ENCODE results near the gene ESPNL. TPM values are rescaled to one million over a fixed set of nuclear protein-coding genes. Genes with fewer than 3 reads are reported as not detected.
A peak's percentile ranks its signal among the peaks of the same experiment; 100 is the strongest.

The ESPNL gene
- total RNA-seq, 4 donors from 2014 or later: 0.13 to 0.29 TPM; not detected in 2

DNA sequence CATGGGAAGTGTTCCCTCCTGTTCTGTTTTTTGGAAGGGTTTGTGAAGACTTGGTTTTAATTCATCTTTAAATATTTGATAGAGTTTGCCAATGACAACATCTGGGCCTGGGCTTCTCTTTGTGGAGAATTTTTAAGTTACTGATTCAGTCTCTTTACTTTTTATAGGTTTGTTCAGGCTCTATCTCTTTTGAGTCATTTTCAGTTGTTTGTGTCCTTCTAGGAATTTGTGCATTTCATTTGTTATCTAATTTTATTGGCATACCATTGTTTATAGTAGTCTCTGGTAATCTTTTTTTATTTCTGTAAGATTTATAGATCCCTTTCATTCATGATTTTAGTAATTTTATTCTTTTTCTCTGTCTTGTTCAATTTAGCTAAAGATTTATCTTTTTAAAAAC is 24.7 kb upstream of the ESPNL start:
- intact Hi-C loops (cut with DNase I; ENCODE audit: low total_unique reads): no loop called here
- no peak for DNase-seq (ENCODE audit: low spot score in 2 of 2)
- H3K4me3 ChIP-seq (ENCODE audit: low read depth, poor library complexity, severe bottlenecking): no peak overlapping the region
- TF ChIP-seq POLR2A (IDR thresholded peaks at IDR 0.05): no peak
- TF ChIP-seq, protein P1, sequence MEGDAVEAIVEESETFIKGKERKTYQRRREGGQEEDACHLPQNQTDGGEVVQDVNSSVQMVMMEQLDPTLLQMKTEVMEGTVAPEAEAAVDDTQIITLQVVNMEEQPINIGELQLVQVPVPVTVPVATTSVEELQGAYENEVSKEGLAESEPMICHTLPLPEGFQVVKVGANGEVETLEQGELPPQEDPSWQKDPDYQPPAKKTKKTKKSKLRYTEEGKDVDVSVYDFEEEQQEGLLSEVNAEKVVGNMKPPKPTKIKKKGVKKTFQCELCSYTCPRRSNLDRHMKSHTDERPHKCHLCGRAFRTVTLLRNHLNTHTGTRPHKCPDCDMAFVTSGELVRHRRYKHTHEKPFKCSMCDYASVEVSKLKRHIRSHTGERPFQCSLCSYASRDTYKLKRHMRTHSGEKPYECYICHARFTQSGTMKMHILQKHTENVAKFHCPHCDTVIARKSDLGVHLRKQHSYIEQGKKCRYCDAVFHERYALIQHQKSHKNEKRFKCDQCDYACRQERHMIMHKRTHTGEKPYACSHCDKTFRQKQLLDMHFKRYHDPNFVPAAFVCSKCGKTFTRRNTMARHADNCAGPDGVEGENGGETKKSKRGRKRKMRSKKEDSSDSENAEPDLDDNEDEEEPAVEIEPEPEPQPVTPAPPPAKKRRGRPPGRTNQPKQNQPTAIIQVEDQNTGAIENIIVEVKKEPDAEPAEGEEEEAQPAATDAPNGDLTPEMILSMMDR (IDR thresholded peaks at IDR 0.05): no peak

DNA sequence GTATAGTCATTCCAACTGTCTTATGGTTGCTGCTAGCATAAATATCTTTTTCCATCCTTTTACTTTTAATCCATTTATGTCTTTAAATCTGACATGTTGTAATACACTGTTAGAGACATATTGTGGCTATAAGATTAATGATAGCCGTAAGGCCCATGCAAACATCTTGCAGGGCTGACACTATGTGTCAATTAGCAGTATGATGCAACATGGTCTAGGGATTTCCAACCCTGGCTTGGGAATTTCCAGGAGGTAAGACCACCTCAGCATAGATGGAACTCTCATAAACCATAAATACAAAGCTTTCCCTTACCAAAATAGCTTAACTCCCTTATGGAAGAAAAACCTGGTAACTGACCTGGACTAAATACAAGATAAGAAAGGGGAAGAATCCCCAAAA is 22.8 kb upstream of the ESPNL start:
- H3K4me3 ChIP-seq (ENCODE audit: low read depth, poor library complexity, severe bottlenecking): no peak overlapping the region
- DNase-seq (ENCODE audit: low spot score in 2 of 2): no peak
- WGBS, 2 donors: 90 to 93% methylated on average over 1 of the region's 1 CpG
- TF ChIP-seq, protein P1 (IDR thresholded peaks at IDR 0.05): no peak
- no peak for TF ChIP-seq POLR2A (IDR thresholded peaks at IDR 0.05)
- intact Hi-C loops (cut with DNase I; ENCODE audit: low total_unique reads): no loop called here

DNA sequence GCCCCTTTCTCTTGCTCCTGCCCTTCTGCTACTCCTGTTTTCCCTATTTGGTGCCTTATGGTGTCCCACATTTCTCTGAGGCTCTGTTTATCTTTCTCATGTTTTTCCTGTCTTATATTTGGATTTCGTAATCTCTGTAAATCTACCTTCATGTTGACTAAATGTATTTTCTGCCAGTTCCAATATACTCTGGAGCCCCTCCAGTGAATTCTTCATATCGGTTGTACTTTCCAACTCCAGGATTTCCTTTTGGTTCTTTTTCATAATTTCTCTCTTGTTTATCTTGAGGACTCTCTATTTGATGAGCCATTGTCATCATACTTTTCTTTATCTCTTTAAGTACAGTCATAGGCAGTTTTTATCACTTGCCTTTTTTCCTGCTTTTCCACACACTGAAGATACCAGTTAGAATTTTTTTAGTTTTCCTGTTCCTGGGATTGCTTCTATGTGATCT is 20.2 kb upstream of the ESPNL start:
- WGBS, 2 donors: 95 to 99% methylated on average over 2 of the region's 2 CpGs

DNA sequence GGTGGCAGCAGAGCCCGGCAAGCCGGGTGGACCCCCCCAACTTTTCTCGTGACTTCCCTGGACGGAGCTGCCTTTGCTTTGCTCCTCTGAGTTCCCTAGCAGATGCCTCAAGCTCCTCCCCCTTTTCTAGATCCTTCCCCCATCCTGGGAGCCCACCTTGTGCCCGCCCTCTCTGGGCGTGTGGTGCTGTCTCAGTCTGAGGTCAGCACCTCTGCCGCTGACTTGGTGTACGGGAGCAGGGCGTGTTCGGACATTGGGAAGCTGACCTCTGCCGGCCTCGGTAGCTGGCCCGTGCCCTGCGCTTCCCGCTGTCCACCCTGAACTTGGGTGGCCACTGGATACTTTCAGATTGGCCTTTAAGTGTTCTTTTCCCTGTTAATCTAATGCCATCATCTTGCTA is 19.6 kb upstream of the ESPNL start:
- intact Hi-C loops (cut with DNase I; ENCODE audit: low total_unique reads): no loop called here
- no peak for TF ChIP-seq POLR2A (IDR thresholded peaks at IDR 0.05)
- TF ChIP-seq, protein P1 (IDR thresholded peaks at IDR 0.05): no peak
- no peak overlapping the region for H3K4me3 ChIP-seq (ENCODE audit: low read depth, poor library complexity, severe bottlenecking)
- DNase-seq (ENCODE audit: low spot score in 2 of 2): peak in 1 of 2 donors; percentile 56
- WGBS, 2 donors: 97% methylated on average over 15 of the region's 15 CpGs

More for the DNA sequence above, 20.2 kb upstream of the ESPNL start:
- DNase-seq (ENCODE audit: low spot score in 2 of 2): no peak
- H3K4me3 ChIP-seq (ENCODE audit: low read depth, poor library complexity, severe bottlenecking): no peak overlapping the region
- TF ChIP-seq, protein P1 (IDR thresholded peaks at IDR 0.05): no peak
- no peak for TF ChIP-seq POLR2A (IDR thresholded peaks at IDR 0.05)
- intact Hi-C loops (cut with DNase I; ENCODE audit: low total_unique reads): no loop called here

DNA sequence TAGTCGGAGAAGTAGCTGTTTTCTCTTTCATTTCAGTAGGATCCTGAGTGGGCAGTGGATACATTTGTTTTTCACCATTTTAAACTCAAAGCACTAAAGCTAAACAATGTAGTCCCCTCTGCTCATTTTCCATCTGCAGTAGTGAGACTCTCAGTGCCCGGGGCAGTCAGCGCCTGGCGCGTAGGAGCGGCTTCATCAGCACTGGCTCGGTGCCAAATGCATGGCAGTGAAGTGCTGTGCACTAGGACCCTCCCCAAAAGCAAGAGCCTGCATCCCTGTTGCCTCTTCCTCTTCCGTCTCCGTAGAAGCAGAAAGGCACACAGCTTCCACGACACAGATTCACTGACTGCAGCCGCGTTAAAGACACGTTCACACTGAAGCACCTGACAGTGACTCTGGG is 19.0 kb upstream of the ESPNL start:
- no peak overlapping the region for H3K4me3 ChIP-seq (ENCODE audit: low read depth, poor library complexity, severe bottlenecking)
- intact Hi-C loops (cut with DNase I; ENCODE audit: low total_unique reads): no loop called here
- DNase-seq (ENCODE audit: low spot score in 2 of 2): peak in 1 of 2 donors; percentile 49
- TF ChIP-seq, protein P1 (IDR thresholded peaks at IDR 0.05): no peak
- no peak for TF ChIP-seq POLR2A (IDR thresholded peaks at IDR 0.05)
- 91% methylated on average over 13 of the region's 13 CpGs for WGBS, 2 donors

DNA sequence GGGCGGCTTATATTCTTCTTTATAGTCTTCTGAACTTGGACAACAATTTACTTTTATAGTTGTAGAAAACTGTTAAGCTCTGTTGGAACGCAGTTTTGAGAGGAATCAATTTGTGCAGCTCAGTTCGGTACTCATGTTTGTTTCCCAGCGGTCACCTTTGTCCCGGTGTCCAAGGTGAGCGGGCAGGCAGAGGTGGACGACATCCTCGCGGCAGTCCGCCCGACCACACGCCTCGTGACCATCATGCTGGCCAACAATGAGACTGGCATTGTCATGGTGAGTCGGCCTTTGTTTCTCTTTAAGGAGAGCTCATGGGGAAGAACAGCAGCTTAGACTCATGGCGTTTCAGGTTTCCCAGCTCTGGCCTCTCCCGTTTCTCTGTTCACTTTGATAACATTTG is 18.6 kb upstream of the ESPNL start:
- no peak for TF ChIP-seq POLR2A (IDR thresholded peaks at IDR 0.05)
- TF ChIP-seq, protein P1 (IDR thresholded peaks at IDR 0.05): no peak
- H3K4me3 ChIP-seq (ENCODE audit: low read depth, poor library complexity, severe bottlenecking): no peak overlapping the region
- 96% methylated on average over 16 of the region's 16 CpGs for WGBS, 2 donors
- intact Hi-C loops (cut with DNase I; ENCODE audit: low total_unique reads): no loop called here
- DNase-seq (ENCODE audit: low spot score in 2 of 2): peak in 1 of 2 donors; percentile 28

Data from lower leg skin (tissue), 4 donors.